NCI-H1930 (cell line): ENCODE results near the gene LRTM2.
"Not testable (repeated sequence)": the region's sequence is repeated elsewhere in the genome, so short reads cannot be mapped to it uniquely, and the experiment has no call there.

ENCODE experiments used
- DNase-seq, 2 experiments: peaks; one replicate each; lab custom pipeline; 2025; lab: John Stamatoyannopoulos, UW

The LRTM2 gene

DNA sequence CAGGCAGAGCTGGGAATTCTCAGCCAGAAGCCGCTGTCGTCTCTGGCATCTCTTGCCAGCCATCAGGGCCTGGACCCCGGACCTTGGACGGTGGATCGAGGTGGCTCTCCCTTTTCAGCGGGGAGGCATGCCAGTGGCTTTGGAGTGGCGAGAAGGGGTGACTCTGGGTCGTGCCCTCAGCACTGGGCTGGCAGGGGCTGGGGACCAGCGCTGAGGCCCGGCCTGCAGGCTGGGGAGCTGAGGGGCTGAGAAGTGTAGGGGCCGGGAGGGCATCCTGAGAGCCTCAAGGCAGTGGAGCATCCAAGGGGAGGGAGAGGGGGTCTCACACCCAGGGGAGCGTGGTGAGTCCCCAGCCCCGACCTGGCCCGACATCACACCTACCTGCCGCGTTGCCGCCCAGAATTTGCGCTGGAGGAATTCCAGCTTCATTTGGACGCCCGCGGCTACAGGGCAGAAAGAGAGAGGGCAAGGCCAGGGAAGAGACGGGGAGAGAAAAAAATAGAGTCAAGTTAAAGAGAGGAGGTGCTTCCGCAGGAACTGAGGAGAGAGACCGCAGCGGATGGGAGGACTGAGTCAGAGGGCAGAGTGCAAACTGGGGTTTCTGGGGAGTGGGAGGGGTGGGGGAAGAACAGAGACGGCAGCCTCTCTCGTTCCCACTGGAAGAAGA lies 9.0 kb upstream of the LRTM2 start:
- DNase-seq, result no peak

DNA sequence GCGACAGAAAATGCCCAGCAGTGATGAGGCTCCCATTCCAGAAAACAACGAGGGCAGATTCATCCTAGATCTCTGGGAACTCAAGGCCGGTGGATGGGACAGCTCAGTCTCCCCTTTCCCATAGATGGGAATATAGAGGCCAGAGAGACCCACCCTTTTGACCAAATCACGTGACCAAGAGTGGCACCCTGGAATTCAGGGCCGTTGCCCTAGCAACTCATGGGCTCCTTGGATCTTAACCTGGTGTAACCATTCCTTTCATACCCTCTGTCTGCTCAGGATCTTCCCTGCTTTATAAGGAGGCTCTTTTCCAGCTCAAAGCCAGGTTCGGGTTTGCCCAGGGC lies 8.4 kb upstream of the LRTM2 start:
- DNase-seq, result no peak

DNA sequence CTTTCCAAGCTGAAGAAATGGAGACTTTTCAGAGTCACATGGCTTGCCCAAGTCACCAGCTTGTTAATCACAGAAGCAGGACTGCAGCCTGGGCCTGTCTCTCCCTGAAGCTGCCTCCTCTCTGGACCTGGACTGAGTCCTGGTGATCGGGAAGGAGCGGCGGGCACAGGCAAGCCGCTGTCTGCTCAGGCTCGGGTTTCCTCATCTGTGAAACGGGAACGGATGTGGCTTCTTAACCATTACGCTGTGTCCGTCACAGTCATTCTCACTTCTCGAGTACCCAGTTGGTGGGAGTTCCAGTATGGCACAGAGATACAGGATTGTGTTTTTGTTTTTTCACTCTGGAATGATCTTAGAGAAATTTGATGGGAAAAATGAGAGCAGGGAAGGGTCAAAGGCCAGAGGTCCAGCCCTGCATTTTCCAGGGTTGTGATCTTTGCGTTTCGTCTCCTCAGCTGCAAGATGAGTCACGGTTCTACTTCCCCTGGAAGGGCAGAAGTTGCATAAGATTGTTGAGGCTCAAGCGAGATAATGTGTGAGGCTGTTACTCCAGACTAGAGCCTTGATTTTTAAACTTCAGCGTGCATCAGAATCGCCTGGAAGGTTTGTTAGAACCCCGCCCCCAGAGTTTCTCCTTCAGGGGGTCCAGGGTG lies 7.6 kb upstream of the LRTM2 start:
- no peak for DNase-seq

DNA sequence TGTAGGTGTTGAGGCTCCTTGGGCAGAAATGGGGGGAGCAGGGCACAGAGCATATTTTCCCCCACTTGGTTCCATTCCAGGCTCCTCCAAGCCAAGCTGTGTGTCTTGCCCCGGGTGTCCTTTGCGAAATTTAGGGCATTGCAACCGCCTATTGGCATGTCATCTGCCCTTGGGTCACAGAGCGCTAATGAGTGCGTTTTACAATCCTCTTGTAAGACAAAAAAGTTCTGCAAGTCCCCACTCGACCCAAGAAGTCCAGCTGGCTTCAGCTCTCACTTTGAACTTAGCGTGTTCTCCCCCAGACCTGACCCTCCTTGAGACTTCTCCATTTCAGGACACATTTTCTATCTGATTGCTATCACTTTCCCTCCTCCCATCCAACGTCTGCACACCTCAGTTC lies 6.1 kb upstream of the LRTM2 start:
- DNase-seq, result no peak

DNA sequence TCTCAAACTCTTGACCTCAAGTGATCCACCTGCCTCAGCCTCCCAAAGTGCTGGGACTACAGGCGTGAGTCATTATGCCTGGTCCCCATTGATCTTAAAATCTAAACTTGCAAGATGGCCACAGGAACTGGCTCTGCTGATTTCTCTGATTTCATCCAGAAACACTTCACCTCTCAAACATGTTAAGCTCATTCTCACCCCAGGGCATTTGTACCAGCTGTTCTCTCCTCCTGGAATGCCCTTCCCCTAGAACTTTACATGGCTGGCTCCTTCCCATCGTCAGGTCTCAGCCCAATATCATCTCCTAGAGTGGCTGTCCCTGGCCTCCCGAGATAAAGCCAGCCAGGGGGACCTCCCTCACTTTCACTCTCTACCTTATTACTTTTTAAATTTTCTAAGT lies 5.3 kb upstream of the LRTM2 start:
- no peak for DNase-seq

DNA sequence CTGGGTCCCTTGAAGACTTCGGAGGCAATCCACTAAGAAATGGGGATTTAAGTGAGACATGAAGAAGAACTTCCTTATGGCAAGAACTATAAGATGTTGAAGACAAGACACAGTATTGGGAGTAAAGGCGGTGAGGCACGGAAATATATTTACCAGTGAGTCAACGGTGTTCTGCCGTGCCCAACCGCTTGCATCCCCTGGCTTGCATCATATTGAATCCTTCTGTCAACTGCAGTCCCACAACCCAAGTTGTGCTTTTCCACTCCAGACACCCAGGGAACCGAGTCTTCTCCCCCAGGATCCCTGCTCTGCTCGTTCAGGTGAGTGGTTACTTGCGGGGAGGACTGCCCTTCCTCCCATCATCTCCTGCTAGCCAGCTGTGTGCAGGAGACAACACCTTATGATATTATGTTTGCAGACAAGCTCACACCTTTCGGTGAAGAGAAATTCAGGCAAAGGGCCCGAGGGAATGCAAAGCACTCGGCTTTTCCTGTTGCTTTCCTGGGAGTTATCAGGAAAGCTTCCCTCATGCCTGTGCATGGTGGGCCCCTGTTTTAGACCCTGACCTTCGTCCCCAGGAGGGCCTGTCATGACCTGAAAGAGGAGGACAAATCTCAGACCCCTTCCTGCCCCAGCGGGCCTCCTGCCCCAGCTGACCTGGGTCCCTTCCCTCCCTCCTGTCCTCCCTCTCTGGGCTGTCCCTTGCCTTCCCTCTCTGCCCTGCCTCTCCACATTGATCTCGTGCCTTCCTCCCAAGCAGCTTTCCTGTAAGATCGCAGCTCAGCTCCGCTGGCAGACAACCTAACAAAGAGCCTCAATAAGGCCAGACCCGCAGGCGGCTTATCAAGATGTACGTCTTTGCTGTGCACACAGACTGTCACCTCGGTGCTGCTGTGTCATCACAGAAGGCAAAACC lies 4.3 kb upstream of the LRTM2 start:
- DNase-seq, result no peak

DNA sequence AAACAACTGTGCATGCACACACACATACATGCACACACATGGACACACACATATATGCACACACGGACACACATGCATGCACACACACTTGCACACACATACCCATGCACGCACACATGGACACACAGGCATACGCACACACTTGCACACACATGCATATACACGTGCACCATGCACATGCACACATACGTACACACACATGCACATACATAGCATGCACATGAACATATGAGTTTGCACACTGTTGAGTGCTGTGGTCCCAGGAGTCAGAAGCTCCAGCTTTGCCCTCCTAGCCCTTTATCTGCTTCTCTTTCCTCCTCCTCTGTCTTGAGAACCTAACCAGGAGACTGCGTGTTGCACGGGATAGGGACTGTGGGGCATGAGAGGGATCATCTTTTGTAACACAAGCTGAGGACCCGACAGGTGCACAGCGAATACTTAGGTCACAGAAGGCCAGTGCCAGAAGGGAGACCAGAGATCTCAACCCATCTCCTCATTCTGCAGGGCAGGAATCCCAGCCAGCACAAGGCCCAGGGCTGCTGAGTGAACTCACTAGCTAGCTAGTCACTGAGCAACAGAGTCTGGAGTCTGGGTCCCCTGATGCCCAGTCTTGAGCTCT lies 3.5 kb upstream of the LRTM2 start:
- no peak for DNase-seq

DNA sequence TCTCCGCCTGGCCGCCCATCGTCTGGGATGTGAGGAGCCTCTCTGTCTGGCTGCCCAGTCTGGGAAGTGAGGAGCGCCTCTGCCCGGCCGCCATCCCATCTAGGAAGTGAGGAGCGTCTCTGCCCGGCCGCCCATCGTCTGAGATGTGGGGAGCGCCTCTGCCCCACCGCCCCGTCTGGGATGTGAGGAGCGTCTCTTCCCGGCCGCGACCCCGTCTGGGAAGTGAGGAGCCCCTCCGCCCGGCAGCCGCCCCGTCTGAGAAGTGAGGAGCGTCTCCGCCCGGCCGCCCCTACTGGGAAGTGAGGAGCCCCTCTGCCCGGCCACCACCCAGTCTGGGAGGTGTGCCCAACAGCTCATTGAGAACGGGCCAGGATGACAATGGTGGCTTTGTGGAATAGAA lies 2.4 kb upstream of the LRTM2 start:
- DNase-seq, result not testable (repeated sequence)

DNA sequence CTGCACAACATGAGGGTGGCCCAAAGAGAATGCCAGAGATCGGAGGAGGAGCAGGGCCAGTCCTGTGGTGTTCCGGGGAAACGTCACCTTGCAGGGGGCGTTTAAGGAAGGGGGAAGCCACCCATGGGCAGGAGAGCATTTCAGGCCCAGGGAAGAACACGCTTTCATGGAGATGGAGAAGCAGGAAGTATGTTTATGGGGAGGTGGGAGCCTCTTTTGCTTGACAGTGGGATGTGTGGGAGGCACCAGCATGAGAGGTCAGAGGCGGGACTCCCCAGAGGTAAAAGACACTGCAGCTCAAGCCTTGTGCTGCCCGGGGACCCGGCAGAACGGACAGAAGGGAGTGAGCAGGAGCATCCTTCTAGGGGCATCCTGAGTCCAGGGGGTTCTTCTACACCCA lies 1.3 kb upstream of the LRTM2 start:
- no peak for DNase-seq

DNA sequence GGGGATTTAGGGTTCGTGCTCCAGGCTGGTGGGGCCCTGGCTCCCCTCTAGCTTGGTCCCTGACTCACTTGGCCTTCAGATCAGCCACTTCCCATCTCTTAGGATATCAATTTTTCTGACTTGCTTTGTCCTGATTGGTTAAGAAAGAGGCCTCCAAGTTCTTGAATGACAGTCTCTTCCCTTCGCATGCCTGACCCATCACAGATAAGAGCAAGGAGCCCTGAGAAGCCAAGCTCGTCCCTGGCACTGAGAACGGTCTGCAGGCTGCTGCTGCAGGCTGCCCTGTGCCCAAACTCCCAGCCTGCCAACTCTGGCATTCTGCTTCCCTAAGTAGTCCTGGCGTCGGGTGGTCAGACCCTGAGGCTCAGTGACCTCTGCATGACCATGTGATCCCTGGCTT lies 794 bp upstream of the LRTM2 start:
- no peak for DNase-seq

DNA sequence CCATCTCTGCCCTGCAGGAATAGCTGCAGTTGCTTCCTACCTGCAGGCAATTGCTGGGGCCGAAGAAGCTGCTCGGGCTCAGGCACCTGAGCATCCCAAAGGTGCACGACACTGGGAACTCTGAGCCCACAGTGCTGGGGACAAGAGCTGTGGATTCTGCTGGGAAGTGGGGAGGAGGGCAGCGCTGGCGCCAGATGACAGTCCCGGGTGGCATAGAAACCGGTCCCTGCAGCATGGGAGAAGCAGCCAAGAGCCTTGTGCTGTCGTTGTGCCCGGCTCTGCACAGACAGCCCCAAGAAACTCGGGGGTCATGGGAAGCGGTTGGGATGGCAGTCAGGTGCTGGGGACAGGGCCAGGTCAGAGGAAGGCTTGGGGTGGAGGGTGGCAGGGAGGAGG lies 529 bp downstream of the LRTM2 start:
- DNase-seq, result no peak

DNA sequence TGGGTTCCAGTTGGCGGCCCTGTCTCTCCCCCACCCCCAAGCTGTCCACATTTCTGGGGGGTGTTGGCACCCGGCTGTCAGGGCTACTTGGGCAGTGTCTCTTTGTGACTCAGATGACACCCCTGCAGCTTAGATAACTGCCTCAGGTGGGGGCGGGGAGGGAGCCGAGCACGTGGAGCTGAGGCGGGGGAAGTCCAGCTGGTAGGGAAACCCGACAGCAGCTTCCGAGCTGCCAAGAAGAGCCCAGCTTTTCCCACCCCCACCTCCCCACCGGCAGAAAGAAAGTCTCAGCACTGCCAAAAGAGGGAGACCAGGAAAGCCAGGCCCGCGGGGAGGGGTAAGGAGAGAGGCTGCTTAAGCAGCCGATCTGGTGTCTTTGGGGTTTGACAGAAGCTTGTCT lies 1.4 kb downstream of the LRTM2 start:
- no peak for DNase-seq

DNA sequence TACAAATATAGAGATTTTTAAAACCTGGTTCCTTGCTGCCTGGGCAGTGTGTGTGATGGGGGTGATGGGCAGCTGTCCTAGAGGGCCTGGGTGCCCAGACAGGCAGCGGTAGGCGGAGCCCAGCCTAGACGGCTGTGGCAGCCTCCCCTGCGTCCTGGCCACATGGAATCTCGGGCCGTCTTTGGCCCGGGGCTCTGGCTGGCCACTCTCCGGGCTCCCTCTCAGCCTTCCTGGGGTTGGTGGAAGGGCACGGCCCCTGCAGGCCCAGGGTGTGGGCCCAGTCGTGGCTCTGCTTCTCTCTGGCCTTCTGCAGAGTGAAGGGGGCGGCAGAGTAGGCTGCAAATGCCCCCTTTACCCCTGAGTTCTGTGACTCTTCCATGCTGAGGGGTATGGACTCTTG lies 2.3 kb downstream of the LRTM2 start:
- no peak for DNase-seq

DNA sequence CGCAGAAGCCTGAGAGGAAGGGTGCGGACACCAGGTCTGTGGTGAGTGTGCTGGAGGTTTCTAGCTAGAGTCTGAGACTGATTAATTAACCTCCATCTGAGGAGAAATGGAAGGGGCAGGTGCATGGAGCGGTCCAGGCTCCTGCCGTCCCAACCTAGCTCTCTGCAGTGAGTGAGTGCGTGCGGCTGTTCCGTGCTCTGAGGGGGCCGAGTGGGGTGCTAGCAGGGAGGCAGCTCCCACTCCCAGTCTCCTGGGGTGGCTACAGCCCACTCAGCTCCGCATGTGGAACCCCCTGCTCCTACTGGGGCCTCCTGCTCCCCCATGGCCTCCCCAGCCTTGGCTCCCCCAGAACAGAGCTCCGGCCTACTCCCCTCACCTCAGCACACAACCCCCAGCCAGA lies 2.9 kb downstream of the LRTM2 start:
- DNase-seq, result no peak

DNA sequence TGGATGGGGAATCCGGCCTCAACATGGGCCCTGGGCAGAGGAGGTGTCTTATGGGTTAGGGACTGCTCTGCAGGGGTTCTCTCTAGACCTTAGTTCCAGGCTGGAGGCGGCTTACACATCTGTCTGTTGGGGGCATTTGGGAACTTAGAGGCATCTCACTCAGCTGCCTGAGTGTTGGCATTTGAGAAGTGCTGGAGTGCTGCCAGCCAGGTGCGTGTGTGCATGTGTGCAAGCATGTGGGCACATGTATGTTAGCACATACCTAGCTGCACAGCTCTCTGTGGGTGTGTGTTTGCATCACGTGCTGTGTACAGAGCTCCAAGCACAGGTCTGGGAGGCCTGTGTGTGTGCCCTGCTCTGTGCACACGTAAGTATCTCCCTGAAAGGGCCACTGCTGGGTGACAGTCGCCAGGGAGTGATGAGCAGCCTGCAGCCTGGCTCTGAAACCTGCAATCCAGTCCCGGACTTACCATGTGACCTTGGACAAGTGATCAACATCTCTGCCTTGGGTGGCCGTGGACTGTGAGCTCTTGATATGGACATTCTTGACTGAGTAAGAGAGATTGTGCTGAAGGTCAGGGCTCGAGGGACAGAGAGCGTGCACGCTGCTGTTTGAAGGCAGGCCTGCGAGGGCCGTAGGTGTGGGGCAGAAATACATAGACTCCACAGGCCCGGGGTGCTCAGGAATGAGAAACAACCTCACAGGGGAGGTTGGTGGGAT lies 5.2 kb downstream of the LRTM2 start:
- no peak for DNase-seq

DNA sequence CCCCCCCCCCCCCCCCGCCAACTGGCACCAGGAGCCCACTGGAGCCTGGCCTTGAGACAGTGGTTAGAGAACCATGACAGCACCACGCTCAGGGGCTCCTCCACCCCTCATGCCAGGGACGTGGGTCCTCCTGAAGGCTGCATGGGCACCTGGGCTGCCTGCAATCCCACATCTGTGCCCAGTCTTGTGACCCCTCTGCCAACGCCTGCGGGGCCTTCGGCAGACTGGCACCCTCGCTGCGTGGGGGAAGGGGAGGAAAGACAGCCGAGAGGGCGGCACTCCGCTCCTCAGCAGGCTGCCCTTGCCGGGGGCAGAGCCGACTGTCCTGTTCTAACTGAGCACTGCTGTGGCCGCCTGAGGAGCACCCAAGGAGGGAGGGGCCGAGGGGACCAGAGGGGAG lies 6.0 kb downstream of the LRTM2 start:
- no peak for DNase-seq

DNA sequence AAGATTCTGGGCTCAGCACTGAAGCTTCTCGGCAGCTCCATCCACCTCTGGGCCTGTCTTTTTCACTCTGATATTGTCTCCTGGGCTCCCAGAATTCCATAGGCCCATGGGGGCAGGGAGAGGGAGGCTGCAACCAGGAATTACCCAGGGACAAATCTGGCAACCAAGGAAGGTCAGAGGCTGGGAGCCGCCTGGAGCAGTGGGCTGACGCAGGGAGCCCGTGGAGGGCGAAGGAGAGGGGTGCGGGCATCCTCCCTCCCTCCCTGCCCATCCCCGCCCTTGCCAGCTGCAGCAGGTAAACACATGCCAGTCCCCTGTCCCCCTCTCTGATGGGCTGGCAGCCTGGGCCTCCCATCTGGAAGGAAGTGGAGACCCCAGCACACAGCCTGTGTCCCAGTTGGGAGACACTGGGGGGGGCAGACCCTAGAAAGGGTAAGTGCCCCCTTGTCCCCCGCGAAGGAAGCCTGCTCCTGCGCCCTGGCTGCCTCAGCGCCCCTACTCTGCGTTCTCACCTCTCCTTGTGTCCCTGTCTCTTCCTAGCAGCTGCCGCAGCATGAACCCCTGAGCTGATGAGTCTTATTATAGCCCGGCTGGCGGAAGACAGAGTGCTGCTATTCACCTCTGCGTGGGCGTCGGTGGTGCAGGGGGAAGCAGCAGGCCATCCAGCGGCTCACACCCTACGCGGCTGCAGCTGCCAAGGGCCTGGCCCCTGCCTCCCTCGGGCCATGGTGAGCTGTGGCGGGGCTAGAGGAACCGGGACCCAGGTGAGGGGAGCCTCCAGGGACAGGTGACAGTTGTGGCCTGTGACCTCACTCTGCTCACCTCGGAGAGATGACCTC lies 6.7 kb downstream of the LRTM2 start:
- no peak for DNase-seq

DNA sequence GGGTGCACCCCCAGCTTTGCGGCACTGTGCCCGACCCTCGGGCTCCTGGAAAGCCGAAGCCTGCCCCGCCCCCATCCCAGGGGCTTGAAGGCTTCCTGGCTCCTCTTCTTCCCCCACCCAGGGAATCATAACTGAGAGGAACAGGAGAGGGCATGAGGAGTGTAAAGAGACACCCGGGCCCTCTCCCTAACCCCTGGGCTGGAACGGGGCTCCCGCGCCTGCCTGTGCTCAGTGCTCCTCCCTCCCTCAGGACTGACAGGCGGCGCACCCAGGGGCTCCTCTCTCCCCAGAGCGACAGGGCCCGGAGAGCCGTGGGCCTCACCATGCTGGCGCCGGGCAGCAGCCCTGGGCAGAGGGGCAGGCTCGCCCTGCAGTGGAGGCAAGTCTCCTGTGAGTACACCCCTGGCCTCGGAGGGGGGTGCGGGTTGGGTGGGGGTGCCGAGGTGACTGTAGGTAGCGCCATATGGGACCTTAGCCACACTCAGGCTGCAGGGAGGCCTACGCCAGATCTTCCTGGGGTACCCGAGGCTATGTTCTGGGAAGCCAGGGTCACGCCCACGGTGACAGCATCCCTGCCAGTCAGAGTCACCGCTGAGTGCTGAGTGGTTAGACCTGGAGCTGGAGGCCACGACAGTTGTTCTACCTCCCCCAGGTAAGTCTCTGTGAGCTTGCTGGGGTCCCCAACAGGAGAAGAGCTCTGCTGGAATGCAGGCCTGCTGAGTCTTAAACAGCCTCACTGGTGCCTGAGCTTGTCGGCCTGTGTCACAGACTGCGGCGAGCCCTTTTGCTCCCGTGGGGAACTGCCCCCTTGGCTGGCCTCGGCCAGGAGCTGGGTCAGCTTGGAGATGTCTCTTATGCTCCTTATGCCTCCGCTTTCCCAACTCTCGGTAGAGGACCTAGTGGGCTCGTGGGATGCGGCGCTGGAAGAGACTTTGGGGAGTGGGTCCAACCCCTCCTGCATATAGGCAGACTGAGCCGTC lies 7.8 kb downstream of the LRTM2 start:
- no peak for DNase-seq

DNA sequence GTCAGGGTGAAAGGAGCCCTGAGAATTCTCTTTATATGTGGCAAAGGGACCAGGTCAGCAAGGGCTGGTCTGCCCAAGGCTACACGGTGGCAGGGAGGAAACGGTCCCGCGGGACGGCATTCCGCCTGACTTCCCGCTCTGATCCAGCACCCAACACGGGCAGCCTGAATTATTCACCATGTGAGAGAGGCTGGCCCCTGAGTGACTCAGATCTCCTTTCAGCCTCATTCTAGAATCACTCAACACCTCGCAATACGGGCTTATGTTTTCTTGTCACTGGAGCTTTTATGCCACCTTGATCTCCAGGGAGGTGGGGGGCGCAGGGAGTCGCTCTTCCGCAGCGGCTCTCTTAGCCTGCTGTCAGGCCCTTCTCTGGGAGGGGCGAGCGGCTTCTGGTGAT lies 8.5 kb downstream of the LRTM2 start:
- DNase-seq, result no peak

DNA sequence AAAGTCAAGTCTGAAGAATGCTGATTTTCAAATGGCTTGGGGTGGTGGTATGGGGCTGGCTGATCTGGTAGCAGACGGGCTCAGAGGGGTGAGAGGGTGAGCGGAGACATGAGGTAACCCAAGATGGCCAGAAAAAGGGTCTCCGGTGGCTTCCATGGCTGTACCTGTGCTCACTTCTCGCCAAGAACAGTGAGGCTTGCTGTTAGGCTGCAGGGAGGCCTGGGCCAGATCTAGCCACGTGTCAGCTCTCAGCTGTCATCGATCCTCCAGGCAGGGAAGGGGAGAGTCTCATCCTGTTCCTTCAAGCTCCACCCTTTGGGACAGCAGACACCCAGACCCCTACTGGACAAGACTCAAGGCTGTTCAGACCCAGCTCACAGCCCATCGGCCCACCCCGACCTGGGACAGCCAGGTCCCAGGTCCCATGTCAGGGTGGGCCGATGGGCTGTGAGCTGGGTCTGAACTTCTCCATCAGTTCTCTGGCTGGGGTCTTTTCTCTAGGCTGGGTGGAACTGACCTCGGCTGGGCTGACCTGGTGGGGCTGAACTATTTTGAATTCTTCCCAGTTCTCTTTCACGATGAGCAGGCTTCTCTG lies 9.0 kb downstream of the LRTM2 start:
- no peak for DNase-seq
